Tibial nerve (tissue), 4 donors: ENCODE data around the gene FLCN.

Experiments
- CTCF ChIP-seq, 5 experiments: fragments of 200-600 bp in 3 of 5; fragments of 450-650 bp in 2 of 5; sonication (generic) in 3 of 5; IDR thresholded peaks; one replicate each; pipeline ENCODE4 v1.5.1; 2016 to 2019; ENCODE audit warnings: antibody characterized with exemption in 5 of 5, mild to moderate bottlenecking in 3 of 5, moderate library complexity in 2 of 5
- EP300 ChIP-seq, 2 donors: sonication (generic); formaldehyde crosslinking; IDR thresholded peaks; one replicate each; pipeline ENCODE4 v1.6.1; 2017; ENCODE audit warnings: antibody characterized with exemption in 2 of 2, mild to moderate bottlenecking in 1 of 2
- POLR2A ChIP-seq, 2 donors: fragments of 450-650 bp; IDR thresholded peaks; one replicate each; pipeline ENCODE4 v1.6.1; 2017; ENCODE audit warnings: antibody characterized with exemption in 2 of 2, mild to moderate bottlenecking in 2 of 2, moderate library complexity in 2 of 2

DNA sequence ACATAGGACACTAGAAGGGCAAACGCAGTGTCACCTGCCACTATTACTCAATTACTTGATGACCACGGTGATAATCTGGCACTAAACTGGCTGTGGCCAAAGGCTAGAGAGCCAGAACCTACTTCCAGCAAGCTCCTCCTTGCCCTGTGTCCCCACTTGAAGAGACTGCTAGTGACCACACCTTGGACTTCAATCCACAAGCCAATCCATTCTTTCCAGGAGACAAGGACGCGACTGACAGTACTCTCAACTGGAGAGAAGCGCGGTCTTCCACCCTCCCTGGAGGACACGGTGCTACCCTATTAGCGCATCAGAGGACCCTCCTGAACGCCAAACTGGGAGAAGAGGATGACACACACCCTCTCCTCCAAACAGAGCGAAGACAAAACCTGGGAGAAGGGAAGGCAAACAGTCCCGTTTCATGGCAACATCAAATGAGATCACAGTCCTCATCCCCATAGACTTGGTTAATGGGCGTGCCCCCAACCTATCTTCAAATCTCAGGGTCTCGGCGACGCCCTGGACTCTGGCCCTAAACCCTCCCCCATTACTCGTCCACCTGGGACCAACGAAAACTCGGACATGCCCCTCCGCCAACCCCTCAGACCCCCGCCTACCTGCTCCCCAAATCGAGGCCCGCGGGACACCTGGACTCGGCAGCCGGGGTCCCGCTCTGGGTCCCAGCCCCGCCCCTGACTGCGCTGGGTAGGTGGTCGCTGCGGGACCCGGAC, 508 bp downstream of the FLCN start:
- TF ChIP-seq POLR2A (IDR thresholded peaks at IDR 0.05) (no peak), CTCF (IDR thresholded peaks at IDR 0.05) (no peak), EP300 (IDR thresholded peaks at IDR 0.05) (no peak)
